NCI-H446 (cell line): ENCODE data around the gene MEIS2.

Source experiments
- DNase-seq, 2 experiments: peaks; one replicate each; lab custom pipeline; 2025; lab: John Stamatoyannopoulos, UW

The MEIS2 gene

GRCh38 chr15:36936613-36937012, 163.7 kb downstream of the MEIS2 start:
- no peak for DNase-seq

- no peak for DNase-seq
Measured at GRCh38 chr15:36933255-36933990, 166.9 kb downstream of the MEIS2 start.

GRCh38 chr15:36932070-36932469, 168.3 kb downstream of the MEIS2 start:
- DNase-seq, result no peak

- DNase-seq, result no peak
Measured at GRCh38 chr15:36931434-36931833, 168.9 kb downstream of the MEIS2 start.

- no peak for DNase-seq
Measured at GRCh38 chr15:36926427-36926825, 173.9 kb downstream of the MEIS2 start.

- no peak for DNase-seq
Measured at GRCh38 chr15:36925653-36926426, 174.5 kb downstream of the MEIS2 start.

- no peak for DNase-seq
Measured at GRCh38 chr15:36925049-36925448, 175.3 kb downstream of the MEIS2 start.

- DNase-seq, result peak; percentile 13 to 72
Measured at GRCh38 chr15:36924034-36924433, 176.3 kb downstream of the MEIS2 start.

GRCh38 chr15:36921484-36922091, 178.8 kb downstream of the MEIS2 start:
- no peak for DNase-seq

GRCh38 chr15:36917411-36918267, 182.7 kb downstream of the MEIS2 start:
- no peak for DNase-seq

GRCh38 chr15:36914960-36915808, 185.2 kb downstream of the MEIS2 start:
- DNase-seq, result no peak

GRCh38 chr15:36914466-36914865, 185.9 kb downstream of the MEIS2 start:
- DNase-seq, result no peak

- no peak for DNase-seq
Measured at GRCh38 chr15:36912311-36912712, 188.0 kb downstream of the MEIS2 start.

- no peak for DNase-seq
Measured at GRCh38 chr15:36911322-36911944, 188.9 kb downstream of the MEIS2 start.

GRCh38 chr15:36908991-36909390, 191.4 kb downstream of the MEIS2 start:
- no peak for DNase-seq

- no peak for DNase-seq
Measured at GRCh38 chr15:36907295-36907694, 193.1 kb downstream of the MEIS2 start.

- no peak for DNase-seq
Measured at GRCh38 chr15:36905908-36906307, 194.4 kb downstream of the MEIS2 start.

GRCh38 chr15:36904715-36905114, 195.6 kb downstream of the MEIS2 start:
- DNase-seq, result no peak

- no peak for DNase-seq
Measured at GRCh38 chr15:36903922-36904556, 196.3 kb downstream of the MEIS2 start.

GRCh38 chr15:36903195-36903594, 197.2 kb downstream of the MEIS2 start:
- no peak for DNase-seq
